Loucy (cell line): ENCODE results near the gene ANKRD27.

ENCODE experiments used
- H2AFZ ChIP-seq: fragments of 200-600 bp; sonication (generic); 2 replicates; pipeline ENCODE4 v1.6.0; 2016; ENCODE audit warnings: antibody characterized with exemption, mild to moderate bottlenecking, low read length, moderate library complexity
- H3F3A ChIP-seq: fragments of 200-600 bp; 2 replicates; pipeline ENCODE4 v1.6.0; 2016; ENCODE audit warnings: antibody characterized with exemption, low read depth, mild to moderate bottlenecking
- H3K27me3 ChIP-seq: fragments of 200-600 bp; sonication (generic); 2 replicates; pipeline ENCODE4 v1.6.1; 2014; ENCODE audit warnings: low read length, mild to moderate bottlenecking; ENCODE audit not compliant: insufficient read depth, poor library complexity, severe bottlenecking
- H3K36me3 ChIP-seq: fragments of 200-600 bp; sonication (generic); 2 replicates; pipeline ENCODE4 v1.6.1; 2016; ENCODE audit warnings: low read length; ENCODE audit not compliant: insufficient read depth
- H3K4me1 ChIP-seq: fragments of 200-600 bp; sonication (generic); 2 replicates; pipeline ENCODE4 v1.5.1; 2014; ENCODE audit warnings: low read length, mild to moderate bottlenecking; ENCODE audit not compliant: insufficient read depth, poor library complexity, severe bottlenecking
- H3K4me2 ChIP-seq: fragments of 200-600 bp; sonication (generic); 2 replicates; pipeline ENCODE4 v1.6.0; 2014; ENCODE audit warnings: antibody characterized with exemption, low read length, low read depth, mild to moderate bottlenecking; ENCODE audit not compliant: poor library complexity, severe bottlenecking
- H3K4me3 ChIP-seq: fragments of 200-600 bp; sonication (generic); 2 replicates; pipeline ENCODE4 v1.5.1; 2014; ENCODE audit warnings: low read length, mild to moderate bottlenecking, mixed read lengths; ENCODE audit not compliant: poor library complexity, severe bottlenecking
- H3K79me2 ChIP-seq: fragments of 200-600 bp; sonication (generic); 2 replicates; pipeline ENCODE4 v1.6.1; 2014; ENCODE audit warnings: low read length; ENCODE audit not compliant: insufficient read depth
- H3K9ac ChIP-seq: fragments of 200-600 bp; sonication (generic); 2 replicates; pipeline ENCODE4 v1.6.0; 2014; ENCODE audit warnings: mild to moderate bottlenecking, low read depth, low read length, moderate library complexity; ENCODE audit not compliant: poor library complexity, severe bottlenecking
- H3K9me2 ChIP-seq: fragments of 200-600 bp; sonication (generic); replicated peaks from 2 replicates; pipeline ENCODE4 v1.6.1; 2016; ENCODE audit warnings: low read depth, low read length, mixed read lengths
- H3K9me3 ChIP-seq: fragments of 200-600 bp; sonication (generic); 2 replicates; pipeline ENCODE4 v1.6.1; 2014; ENCODE audit warnings: mild to moderate bottlenecking, antibody characterized with exemption, low read length, low read depth; ENCODE audit not compliant: insufficient read depth
- H4K20me1 ChIP-seq: fragments of 200-600 bp; sonication (generic); 2 replicates; pipeline ENCODE4 v1.6.0; 2014; ENCODE audit warnings: antibody characterized with exemption, low read length, mild to moderate bottlenecking; ENCODE audit not compliant: insufficient read depth, poor library complexity, severe bottlenecking
- EZH2phosphoT487 ChIP-seq: fragments of 200-600 bp; IDR thresholded peaks from 2 replicates; pipeline ENCODE4 v1.6.1; 2018; ENCODE audit warnings: antibody characterized with exemption, mild to moderate bottlenecking, moderate library complexity, borderline replicate concordance
- TF ChIP-seq, protein P1 (sequence below): fragments of 200-600 bp; sonication (generic); conservative IDR thresholded peaks from 2 replicates; pipeline ENCODE4 v1.5.1; 2014; ENCODE audit warnings: mild to moderate bottlenecking, antibody characterized with exemption, low read length

Gene ANKRD27

DNA sequence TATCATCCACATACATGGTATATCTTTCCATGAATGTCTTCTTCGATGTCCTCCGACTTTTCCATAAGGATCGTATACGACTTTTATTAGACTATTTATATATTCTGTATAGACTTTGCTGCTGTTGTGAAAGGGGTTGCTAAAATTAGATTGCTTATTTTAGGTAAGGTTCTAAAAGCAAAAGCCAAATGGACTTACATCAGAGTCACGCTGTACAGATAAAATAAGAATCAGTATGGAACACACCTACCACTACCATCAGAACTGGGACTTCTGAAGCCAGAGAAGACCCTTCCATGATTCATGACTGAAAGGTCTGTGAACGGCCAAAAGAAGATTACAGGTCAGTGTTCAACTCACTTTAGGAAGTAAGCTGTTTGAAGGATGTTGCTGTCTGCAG is 8.9 kb downstream of the ANKRD27 start:
- Histone ChIP-seq H3K9me3 (no peaks in the 10 kb centered on the region), H3K79me2 (peaks cover 99% of the 10 kb centered on the region)
- TF ChIP-seq, protein P1, sequence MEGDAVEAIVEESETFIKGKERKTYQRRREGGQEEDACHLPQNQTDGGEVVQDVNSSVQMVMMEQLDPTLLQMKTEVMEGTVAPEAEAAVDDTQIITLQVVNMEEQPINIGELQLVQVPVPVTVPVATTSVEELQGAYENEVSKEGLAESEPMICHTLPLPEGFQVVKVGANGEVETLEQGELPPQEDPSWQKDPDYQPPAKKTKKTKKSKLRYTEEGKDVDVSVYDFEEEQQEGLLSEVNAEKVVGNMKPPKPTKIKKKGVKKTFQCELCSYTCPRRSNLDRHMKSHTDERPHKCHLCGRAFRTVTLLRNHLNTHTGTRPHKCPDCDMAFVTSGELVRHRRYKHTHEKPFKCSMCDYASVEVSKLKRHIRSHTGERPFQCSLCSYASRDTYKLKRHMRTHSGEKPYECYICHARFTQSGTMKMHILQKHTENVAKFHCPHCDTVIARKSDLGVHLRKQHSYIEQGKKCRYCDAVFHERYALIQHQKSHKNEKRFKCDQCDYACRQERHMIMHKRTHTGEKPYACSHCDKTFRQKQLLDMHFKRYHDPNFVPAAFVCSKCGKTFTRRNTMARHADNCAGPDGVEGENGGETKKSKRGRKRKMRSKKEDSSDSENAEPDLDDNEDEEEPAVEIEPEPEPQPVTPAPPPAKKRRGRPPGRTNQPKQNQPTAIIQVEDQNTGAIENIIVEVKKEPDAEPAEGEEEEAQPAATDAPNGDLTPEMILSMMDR = no peak
- no peak for TF ChIP-seq EZH2phosphoT487

DNA sequence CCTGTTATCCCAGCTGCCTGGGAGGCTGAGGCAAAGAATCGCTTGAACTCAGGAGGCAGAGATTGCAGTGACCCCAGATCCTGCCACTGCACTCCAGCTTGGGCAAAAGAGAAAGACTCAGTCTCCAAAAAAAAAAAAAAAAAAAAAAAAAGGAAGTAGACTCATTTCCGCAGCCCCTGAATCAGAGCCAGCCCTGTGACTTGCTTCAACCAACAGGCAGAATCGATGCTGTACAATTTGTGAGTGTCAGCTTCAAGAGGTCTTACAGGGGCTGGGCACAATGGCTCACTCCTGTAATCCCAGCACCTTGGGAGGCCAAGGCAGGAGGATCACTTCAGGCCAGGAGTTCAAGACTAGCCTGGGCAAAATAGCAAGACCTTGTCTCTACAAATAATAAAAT is 12.8 kb downstream of the ANKRD27 start:
- peaks cover 96% of the 10 kb centered on the region for H3K79me2 ChIP-seq

More for the DNA sequence above, 8.9 kb downstream of the ANKRD27 start:
- no peak overlapping the region for H3K9ac ChIP-seq
- peaks cover 3% of the 10 kb centered on the region for H3F3A ChIP-seq
- peaks cover 85% of the 10 kb centered on the region for H4K20me1 ChIP-seq
- H2AFZ ChIP-seq = no peak overlapping the region
- H3K36me3 ChIP-seq = peaks cover 19% of the 10 kb centered on the region; the same call in 1 of the 2 replicates
- H3K4me2 ChIP-seq = peak overlapping the region; percentile 11
- H3K9me2 ChIP-seq = no peaks in the 10 kb centered on the region
- peaks cover 68% of the 10 kb centered on the region for H3K4me1 ChIP-seq
- H3K27me3 ChIP-seq = no peaks in the 10 kb centered on the region
- no peak overlapping the region for H3K4me3 ChIP-seq

DNA sequence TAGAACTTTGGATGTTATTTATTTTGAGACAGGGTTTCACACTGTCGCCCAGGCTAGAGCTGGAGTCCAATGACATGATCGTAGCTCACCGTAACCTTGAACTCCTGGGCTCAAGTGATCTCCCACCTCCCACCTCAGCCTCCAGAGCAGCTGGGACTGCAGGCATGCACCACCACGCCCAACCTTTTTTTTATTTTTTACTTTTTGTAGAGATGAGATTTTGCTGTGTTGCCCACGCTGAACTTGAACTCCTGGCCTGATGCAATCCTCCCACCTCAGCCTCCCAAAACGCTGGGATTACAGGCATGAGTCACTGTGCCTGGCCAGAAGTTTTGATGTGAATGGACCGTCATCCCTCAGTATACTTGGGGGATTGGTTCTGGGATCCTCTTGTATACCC is 13.7 kb downstream of the ANKRD27 start:
- Histone ChIP-seq H4K20me1 (peaks cover 76% of the 10 kb centered on the region), H3F3A (peaks cover 3% of the 10 kb centered on the region)

More for the DNA sequence above, 12.8 kb downstream of the ANKRD27 start:
- TF ChIP-seq, protein P1 = no peak
- no peak for TF ChIP-seq EZH2phosphoT487
- peaks cover 45% of the 10 kb centered on the region; the same call in 1 of the 2 replicates for H3K36me3 ChIP-seq
- peaks cover 82% of the 10 kb centered on the region for H4K20me1 ChIP-seq
- H3K9ac ChIP-seq = peak overlapping the region; percentile 54
- H3K9me2 ChIP-seq = no peaks in the 10 kb centered on the region
- H3F3A ChIP-seq = peaks cover 3% of the 10 kb centered on the region
- peak overlapping the region; percentile 33 for H3K4me3 ChIP-seq
- H3K9me3 ChIP-seq = no peaks in the 10 kb centered on the region
- no peaks in the 10 kb centered on the region for H3K27me3 ChIP-seq
- H2AFZ ChIP-seq = no peak overlapping the region
- peaks cover 43% of the 10 kb centered on the region for H3K4me1 ChIP-seq
- peak overlapping the region; percentile 70 for H3K4me2 ChIP-seq

DNA sequence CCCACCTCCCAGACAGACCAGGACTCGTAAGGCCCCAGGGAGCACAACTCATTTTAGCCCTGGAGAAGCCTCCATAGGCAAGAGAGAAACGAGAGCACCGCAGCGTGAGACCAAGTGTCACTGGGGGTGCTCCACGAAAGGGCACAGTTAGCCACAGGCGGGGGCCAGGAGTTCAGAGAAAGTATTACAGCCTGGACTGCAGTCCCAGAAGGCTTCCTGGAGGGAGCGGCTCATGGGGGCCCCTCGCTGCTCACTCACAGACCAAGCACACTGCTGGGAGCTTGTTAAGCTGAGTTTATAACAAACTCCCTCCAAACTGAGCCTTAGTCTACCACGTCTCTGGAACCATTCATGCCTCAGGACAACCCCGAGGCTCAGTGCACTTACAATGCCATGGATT is 16.5 kb downstream of the ANKRD27 start:
- H4K20me1 ChIP-seq = peaks cover 69% of the 10 kb centered on the region
- H3K9me2 ChIP-seq = no peaks in the 10 kb centered on the region
- peaks cover 90% of the 10 kb centered on the region for H3K79me2 ChIP-seq
- H3K9me3 ChIP-seq = no peaks in the 10 kb centered on the region
- no peaks in the 10 kb centered on the region for H3K27me3 ChIP-seq
- peaks cover 60% of the 10 kb centered on the region; the same call in 1 of the 2 replicates for H3K36me3 ChIP-seq
- H3K4me3 ChIP-seq = no peak overlapping the region
- H3K9ac ChIP-seq = no peak overlapping the region
- H2AFZ ChIP-seq = no peak overlapping the region
- H3K4me2 ChIP-seq = no peak overlapping the region
- H3K4me1 ChIP-seq = peaks cover 29% of the 10 kb centered on the region
- TF ChIP-seq, protein P1 = no peak
- no peak for TF ChIP-seq EZH2phosphoT487
- H3F3A ChIP-seq = peaks cover 3% of the 10 kb centered on the region; the same call in 1 of the 2 replicates

More for the DNA sequence above, 13.7 kb downstream of the ANKRD27 start:
- Histone ChIP-seq H3K79me2 (peaks cover 95% of the 10 kb centered on the region), H3K9me3 (no peaks in the 10 kb centered on the region), H3K4me1 (peaks cover 38% of the 10 kb centered on the region), H3K9me2 (no peaks in the 10 kb centered on the region), H3K36me3 (peaks cover 46% of the 10 kb centered on the region; the same call in 1 of the 2 replicates), H3K9ac (no peak overlapping the region), H3K27me3 (no peaks in the 10 kb centered on the region), H3K4me2 (no peak overlapping the region), H3K4me3 (no peak overlapping the region), H2AFZ (no peak overlapping the region)
- no peak for TF ChIP-seq EZH2phosphoT487
